OCI-LY7 (cell line): ENCODE results near the gene GTSF1L.

Source experiments
- EZH2phosphoT487 ChIP-seq: fragments of 200-600 bp; sonication (generic); IDR thresholded peaks from 2 replicates; pipeline ENCODE4 v1.6.1; 2018; ENCODE audit warnings: low read depth, borderline replicate concordance, mild to moderate bottlenecking, mixed run types, antibody characterized with exemption, low read length, moderate library complexity, mixed read lengths
- TF ChIP-seq, protein P1 (sequence below): fragments of 200-600 bp; sonication (generic); conservative IDR thresholded peaks from 2 replicates; pipeline ENCODE4 v1.5.1; 2014; ENCODE audit warnings: mild to moderate bottlenecking, antibody characterized with exemption, low read length, moderate library complexity, mixed read lengths

DNA sequence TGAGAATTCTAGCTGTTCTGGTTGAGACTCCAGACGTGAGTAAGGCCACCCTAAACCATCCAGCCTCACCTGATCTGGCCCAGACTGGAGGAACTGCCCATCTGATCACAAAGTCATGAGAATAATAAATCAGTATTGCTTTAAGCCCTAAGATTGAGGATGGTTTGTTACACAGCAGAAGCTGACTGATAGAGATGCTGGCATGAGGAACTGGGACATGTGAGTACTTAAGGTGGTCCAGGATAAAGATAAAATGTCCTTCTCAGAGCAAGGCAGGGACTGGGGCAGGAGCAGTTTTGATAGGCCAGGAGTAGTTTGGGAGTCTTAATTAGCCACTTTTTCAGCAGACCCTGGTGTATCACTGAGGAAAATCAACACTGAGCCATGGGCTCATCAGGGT lies 6.8 kb downstream of the GTSF1L start:
- TF ChIP-seq, protein P1, sequence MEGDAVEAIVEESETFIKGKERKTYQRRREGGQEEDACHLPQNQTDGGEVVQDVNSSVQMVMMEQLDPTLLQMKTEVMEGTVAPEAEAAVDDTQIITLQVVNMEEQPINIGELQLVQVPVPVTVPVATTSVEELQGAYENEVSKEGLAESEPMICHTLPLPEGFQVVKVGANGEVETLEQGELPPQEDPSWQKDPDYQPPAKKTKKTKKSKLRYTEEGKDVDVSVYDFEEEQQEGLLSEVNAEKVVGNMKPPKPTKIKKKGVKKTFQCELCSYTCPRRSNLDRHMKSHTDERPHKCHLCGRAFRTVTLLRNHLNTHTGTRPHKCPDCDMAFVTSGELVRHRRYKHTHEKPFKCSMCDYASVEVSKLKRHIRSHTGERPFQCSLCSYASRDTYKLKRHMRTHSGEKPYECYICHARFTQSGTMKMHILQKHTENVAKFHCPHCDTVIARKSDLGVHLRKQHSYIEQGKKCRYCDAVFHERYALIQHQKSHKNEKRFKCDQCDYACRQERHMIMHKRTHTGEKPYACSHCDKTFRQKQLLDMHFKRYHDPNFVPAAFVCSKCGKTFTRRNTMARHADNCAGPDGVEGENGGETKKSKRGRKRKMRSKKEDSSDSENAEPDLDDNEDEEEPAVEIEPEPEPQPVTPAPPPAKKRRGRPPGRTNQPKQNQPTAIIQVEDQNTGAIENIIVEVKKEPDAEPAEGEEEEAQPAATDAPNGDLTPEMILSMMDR = no peak
- no peak for TF ChIP-seq EZH2phosphoT487
